HepG2 (cell line): ENCODE results near the gene CPLX3. TPM values are rescaled to one million over a fixed set of nuclear protein-coding genes. Genes with fewer than 3 reads are reported as not detected.

Experiments
- AKAP8 ChIP-seq: sonication (generic); formaldehyde crosslinking; IDR thresholded peaks from 2 replicates; pipeline ENCODE4 v1.5.1; 2020; ENCODE audit warnings: mild to moderate bottlenecking, missing genetic modification reagents
- ATM ChIP-seq: fragments of 450-650 bp; IDR thresholded peaks from 2 replicates; pipeline ENCODE4 v1.7.1; 2017; ENCODE audit warnings: mild to moderate bottlenecking, borderline replicate concordance
- BCL6 ChIP-seq: IDR thresholded peaks from 2 replicates; pipeline ENCODE4 v1.6.1; 2016; ENCODE audit warnings: missing genetic modification reagents, missing compliant biosample characterization
- ELF3 ChIP-seq: IDR thresholded peaks from 2 replicates; pipeline ENCODE4 v1.6.1; 2016; ENCODE audit warnings: missing genetic modification reagents, missing compliant biosample characterization
- ERF ChIP-seq: IDR thresholded peaks from 2 replicates; pipeline ENCODE4 v1.6.1; 2018; ENCODE audit warnings: missing biosample characterization, missing genetic modification reagents
- GFI1 ChIP-seq: sonication (generic); formaldehyde crosslinking; IDR thresholded peaks from 2 replicates; pipeline ENCODE4 v1.5.0; 2020; ENCODE audit warnings: missing genetic modification reagents, mild to moderate bottlenecking, borderline replicate concordance
- KDM4B ChIP-seq: sonication (generic); formaldehyde crosslinking; IDR thresholded peaks from 2 replicates; pipeline ENCODE4 v1.4.0; 2020; ENCODE audit warnings: missing genetic modification reagents
- MAFK ChIP-seq, 2 experiments: IDR thresholded peaks in 1 of 2; conservative IDR thresholded peaks in 1 of 2; 2 replicates each; pipeline ENCODE4 v1.6.1; 2011; ENCODE audit warnings: improper control_type of control experiment in 2 of 2, low read length in 2 of 2
- MIER2 ChIP-seq: IDR thresholded peaks from 2 replicates; pipeline ENCODE4 v1.6.1; 2016; ENCODE audit warnings: missing biosample characterization, missing genetic modification reagents
- NFKB2 ChIP-seq: sonication (generic); formaldehyde crosslinking; IDR thresholded peaks from 2 replicates; pipeline ENCODE4 v1.4.0; 2020; ENCODE audit warnings: missing genetic modification reagents, borderline replicate concordance
- POLR2AphosphoS5 ChIP-seq: IDR thresholded peaks from 2 replicates; pipeline ENCODE4 v1.6.1; 2012; ENCODE audit warnings: low read depth, low read length
- RFX5 ChIP-seq: IDR thresholded peaks from 2 replicates; pipeline ENCODE4 v1.6.1; 2011; ENCODE audit warnings: low read depth, low read length, improper control_type of control experiment
- RNF2 ChIP-seq: fragments of 450-650 bp; conservative IDR thresholded peaks from 2 replicates; pipeline ENCODE4 v1.6.1; 2016; ENCODE audit warnings: low read depth
- SMARCE1 ChIP-seq: fragments of 450-650 bp; IDR thresholded peaks from 2 replicates; pipeline ENCODE4 v1.6.1; 2017; ENCODE audit warnings: borderline replicate concordance
- ZNF253 ChIP-seq: sonication (generic); formaldehyde crosslinking; IDR thresholded peaks from 2 replicates; pipeline ENCODE4 v1.8.0; 2022; ENCODE audit warnings: mild to moderate bottlenecking, missing genetic modification reagents, borderline replicate concordance
- ZNF264 ChIP-seq: sonication (generic); formaldehyde crosslinking; IDR thresholded peaks from 2 replicates; pipeline ENCODE4 v1.4.0; 2020; ENCODE audit warnings: missing genetic modification reagents
- ZNF44 ChIP-seq: sonication (generic); formaldehyde crosslinking; IDR thresholded peaks from 2 replicates; pipeline ENCODE4 v1.5.1; 2020; ENCODE audit warnings: mild to moderate bottlenecking, missing genetic modification reagents
- ZNF724P ChIP-seq: sonication (generic); formaldehyde crosslinking; IDR thresholded peaks from 2 replicates; pipeline ENCODE4 v1.8.0; 2022; ENCODE audit warnings: missing genetic modification reagents, borderline replicate concordance
- ZNF746 ChIP-seq: sonication (generic); formaldehyde crosslinking; IDR thresholded peaks from 2 replicates; pipeline ENCODE4 v1.8.0; 2022; ENCODE audit warnings: mild to moderate bottlenecking, missing genetic modification reagents
- ZSCAN12 ChIP-seq: sonication (generic); formaldehyde crosslinking; IDR thresholded peaks from 2 replicates; pipeline ENCODE4 v1.9.0; 2021; ENCODE audit warnings: mild to moderate bottlenecking, missing genetic modification reagents
- polyA plus RNA-seq, 8 experiments: library from polyadenylated mRNA; depleted of rRNA in 3 of 8; stranded (reverse) in 7 of 8; unstranded in 1 of 8; fragments of >200 nt; fragmentation: Illumina TruSeq in 4 of 8; extraction: Trizol in 4 of 8; gene quantifications; 2 replicates each; pipeline versions ENCODE4 v1.2.1 to v1.2.3, GENCODE V29; 2011 to 2016; ENCODE audit warnings: low read depth in 4 of 8, missing spikeins in 1 of 8, mixed read lengths in 1 of 8; ENCODE audit not compliant: insufficient read depth in 1 of 8
- total RNA-seq, 5 experiments: library from RNA; depleted of rRNA; stranded (reverse); fragments of >200 nt; fragmentation: Illumina TruSeq; extraction: Trizol; gene quantifications; 2 replicates each; pipeline ENCODE4 v1.2.3, GENCODE V29; 2016; ENCODE audit warnings: low read depth in 1 of 5
- TF ChIP-seq, protein P1 (sequence below): fragments of 450-650 bp; IDR thresholded peaks from 2 replicates; pipeline ENCODE4 v1.6.1; 2016
- TF ChIP-seq, protein P2 (sequence below): sonication (generic); formaldehyde crosslinking; conservative IDR thresholded peaks from 2 replicates; pipeline ENCODE4 v1.4.0; 2020; ENCODE audit warnings: missing genetic modification reagents
- TF ChIP-seq, protein P3 (sequence below): sonication (generic); formaldehyde crosslinking; IDR thresholded peaks from 2 replicates; pipeline ENCODE4 v1.5.0; 2020; ENCODE audit warnings: missing genetic modification reagents
- TF ChIP-seq, protein P4 (sequence below), 2 experiments: IDR thresholded peaks; 2 replicates each; pipeline ENCODE4 v1.6.1; 2011 to 2012; ENCODE audit warnings: low read length in 2 of 2, borderline replicate concordance in 1 of 2, low read depth in 1 of 2, mild to moderate bottlenecking in 1 of 2, moderate library complexity in 1 of 2

CPLX3 gene
- total and polyA plus RNA-seq, 2 of the 13 experiments (the other 11 are each of a cell fraction or from before 2014, with no cell fraction given): not detected

DNA sequence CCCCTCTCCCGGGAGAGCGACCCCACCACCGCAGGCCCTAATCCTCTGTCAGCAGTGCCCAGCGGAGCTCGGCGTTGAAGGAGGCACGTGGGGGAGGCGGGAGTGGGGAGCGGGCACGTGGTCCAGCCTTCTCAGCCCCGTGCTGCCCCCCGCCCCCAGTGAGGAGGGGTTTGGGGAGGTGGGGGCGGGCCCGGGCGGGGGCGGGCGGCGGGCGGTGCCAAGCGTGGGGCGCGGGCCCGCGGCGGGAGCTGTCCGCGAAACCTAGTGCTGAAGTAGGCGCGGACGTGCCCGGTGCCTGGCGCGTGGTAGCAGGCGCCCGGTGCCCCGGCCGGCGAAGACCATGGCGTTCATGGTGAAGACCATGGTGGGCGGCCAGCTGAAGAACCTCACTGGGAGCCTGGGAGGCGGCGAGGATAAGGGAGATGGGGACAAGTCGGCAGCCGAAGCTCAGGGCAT, at the start of gene CPLX3 (continued):
- TF ChIP-seq, protein P1, sequence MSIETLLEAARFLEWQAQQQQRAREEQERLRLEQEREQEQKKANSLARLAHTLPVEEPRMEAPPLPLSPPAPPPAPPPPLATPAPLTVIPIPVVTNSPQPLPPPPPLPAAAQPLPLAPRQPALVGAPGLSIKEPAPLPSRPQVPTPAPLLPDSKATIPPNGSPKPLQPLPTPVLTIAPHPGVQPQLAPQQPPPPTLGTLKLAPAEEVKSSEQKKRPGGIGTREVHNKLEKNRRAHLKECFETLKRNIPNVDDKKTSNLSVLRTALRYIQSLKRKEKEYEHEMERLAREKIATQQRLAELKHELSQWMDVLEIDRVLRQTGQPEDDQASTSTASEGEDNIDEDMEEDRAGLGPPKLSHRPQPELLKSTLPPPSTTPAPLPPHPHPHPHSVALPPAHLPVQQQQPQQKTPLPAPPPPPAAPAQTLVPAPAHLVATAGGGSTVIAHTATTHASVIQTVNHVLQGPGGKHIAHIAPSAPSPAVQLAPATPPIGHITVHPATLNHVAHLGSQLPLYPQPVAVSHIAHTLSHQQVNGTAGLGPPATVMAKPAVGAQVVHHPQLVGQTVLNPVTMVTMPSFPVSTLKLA: peak; percentile 64
- TF ChIP-seq, protein P2, sequence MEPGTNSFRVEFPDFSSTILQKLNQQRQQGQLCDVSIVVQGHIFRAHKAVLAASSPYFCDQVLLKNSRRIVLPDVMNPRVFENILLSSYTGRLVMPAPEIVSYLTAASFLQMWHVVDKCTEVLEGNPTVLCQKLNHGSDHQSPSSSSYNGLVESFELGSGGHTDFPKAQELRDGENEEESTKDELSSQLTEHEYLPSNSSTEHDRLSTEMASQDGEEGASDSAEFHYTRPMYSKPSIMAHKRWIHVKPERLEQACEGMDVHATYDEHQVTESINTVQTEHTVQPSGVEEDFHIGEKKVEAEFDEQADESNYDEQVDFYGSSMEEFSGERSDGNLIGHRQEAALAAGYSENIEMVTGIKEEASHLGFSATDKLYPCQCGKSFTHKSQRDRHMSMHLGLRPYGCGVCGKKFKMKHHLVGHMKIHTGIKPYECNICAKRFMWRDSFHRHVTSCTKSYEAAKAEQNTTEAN (CRISPR knock-in tag): 0 out of 2 replicates have a peak, but pooled peaks have one; percentile 27
- TF ChIP-seq, protein P3, sequence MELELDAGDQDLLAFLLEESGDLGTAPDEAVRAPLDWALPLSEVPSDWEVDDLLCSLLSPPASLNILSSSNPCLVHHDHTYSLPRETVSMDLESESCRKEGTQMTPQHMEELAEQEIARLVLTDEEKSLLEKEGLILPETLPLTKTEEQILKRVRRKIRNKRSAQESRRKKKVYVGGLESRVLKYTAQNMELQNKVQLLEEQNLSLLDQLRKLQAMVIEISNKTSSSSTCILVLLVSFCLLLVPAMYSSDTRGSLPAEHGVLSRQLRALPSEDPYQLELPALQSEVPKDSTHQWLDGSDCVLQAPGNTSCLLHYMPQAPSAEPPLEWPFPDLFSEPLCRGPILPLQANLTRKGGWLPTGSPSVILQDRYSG (CRISPR knock-in tag): 0 out of 2 replicates have a peak, but pooled peaks have one; percentile 36
- TF ChIP-seq ZNF253 (no peak), BCL6 (CRISPR knock-in tag) (no peak), ZNF724P (CRISPR knock-in tag) (no peak), ZSCAN12 (no peak), ZNF44 (CRISPR knock-in tag) (no peak), RNF2 (no peak), AKAP8 (CRISPR knock-in tag) (no peak), NFKB2 (CRISPR knock-in tag) (peak; percentile 49; the same call in 1 of the 2 replicates), POLR2AphosphoS5 (no peak), ZNF746 (CRISPR knock-in tag) (no peak), KDM4B (CRISPR knock-in tag) (no peak), ATM (no peak), ELF3 (no peak), MAFK (conservative IDR thresholded peaks at IDR 0.05 in 1 of 2, IDR thresholded peaks at IDR 0.05 in 1 of 2; ENCODE audit: low read length in 2 of 2) (no peak), SMARCE1 (no peak), MIER2 (CRISPR knock-in tag) (peak; percentile 89), RFX5 (no peak), ZNF264 (no peak), GFI1 (CRISPR knock-in tag) (no peak), ERF (CRISPR knock-in tag) (no peak)
- TF ChIP-seq, protein P4, sequence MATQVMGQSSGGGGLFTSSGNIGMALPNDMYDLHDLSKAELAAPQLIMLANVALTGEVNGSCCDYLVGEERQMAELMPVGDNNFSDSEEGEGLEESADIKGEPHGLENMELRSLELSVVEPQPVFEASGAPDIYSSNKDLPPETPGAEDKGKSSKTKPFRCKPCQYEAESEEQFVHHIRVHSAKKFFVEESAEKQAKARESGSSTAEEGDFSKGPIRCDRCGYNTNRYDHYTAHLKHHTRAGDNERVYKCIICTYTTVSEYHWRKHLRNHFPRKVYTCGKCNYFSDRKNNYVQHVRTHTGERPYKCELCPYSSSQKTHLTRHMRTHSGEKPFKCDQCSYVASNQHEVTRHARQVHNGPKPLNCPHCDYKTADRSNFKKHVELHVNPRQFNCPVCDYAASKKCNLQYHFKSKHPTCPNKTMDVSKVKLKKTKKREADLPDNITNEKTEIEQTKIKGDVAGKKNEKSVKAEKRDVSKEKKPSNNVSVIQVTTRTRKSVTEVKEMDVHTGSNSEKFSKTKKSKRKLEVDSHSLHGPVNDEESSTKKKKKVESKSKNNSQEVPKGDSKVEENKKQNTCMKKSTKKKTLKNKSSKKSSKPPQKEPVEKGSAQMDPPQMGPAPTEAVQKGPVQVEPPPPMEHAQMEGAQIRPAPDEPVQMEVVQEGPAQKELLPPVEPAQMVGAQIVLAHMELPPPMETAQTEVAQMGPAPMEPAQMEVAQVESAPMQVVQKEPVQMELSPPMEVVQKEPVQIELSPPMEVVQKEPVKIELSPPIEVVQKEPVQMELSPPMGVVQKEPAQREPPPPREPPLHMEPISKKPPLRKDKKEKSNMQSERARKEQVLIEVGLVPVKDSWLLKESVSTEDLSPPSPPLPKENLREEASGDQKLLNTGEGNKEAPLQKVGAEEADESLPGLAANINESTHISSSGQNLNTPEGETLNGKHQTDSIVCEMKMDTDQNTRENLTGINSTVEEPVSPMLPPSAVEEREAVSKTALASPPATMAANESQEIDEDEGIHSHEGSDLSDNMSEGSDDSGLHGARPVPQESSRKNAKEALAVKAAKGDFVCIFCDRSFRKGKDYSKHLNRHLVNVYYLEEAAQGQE (IDR thresholded peaks at IDR 0.05; ENCODE audit: borderline replicate concordance in 1 of 2, low read depth in 1 of 2, low read length in 2 of 2): peak; percentile 72 to 92
